PC-9 (cell line): ENCODE results near the gene SIPA1L3. TPM values are rescaled to one million over a fixed set of nuclear protein-coding genes. Genes with fewer than 3 reads are reported as not detected.

Experiments used
- BruUV-seq: library from RNA; stranded (reverse); fragments of 400-500 nt; replicated peaks from 2 replicates; lab custom pipeline; 2021; lab: Mats Ljungman, UMichigan
- CTCF ChIA-PET: fragments of 300-600 bp; sonication (Branson Sonifier 250); formaldehyde crosslinking; loops from one replicate; lab custom pipeline; 2022; ENCODE audit warnings: antibody characterized with exemption; lab: Charles Lee
- POLR2A ChIA-PET: fragments of 300-600 bp; sonication (Branson Sonifier 250); formaldehyde crosslinking; loops from one replicate; lab custom pipeline; 2022; ENCODE audit warnings: antibody characterized with exemption; ENCODE audit not compliant: unreplicated experiment; lab: Charles Lee
- DNase-seq, 2 experiments: peaks; one replicate each; pipeline versions ENCODE4 v3.0.0 to v3.0.0-alpha.2; 2015 to 2022; ENCODE audit warnings: mixed read lengths in 1 of 2
- H2AFZ ChIP-seq: fragments of 200-600 bp; sonication (generic); 2 replicates; pipeline ENCODE4 v1.8.1; 2017; ENCODE audit warnings: antibody characterized with exemption
- H3F3A ChIP-seq: fragments of 200-600 bp; sonication (generic); 2 replicates; pipeline ENCODE4 v1.8.1; 2017; ENCODE audit warnings: antibody characterized with exemption, mild to moderate bottlenecking, low read depth; ENCODE audit not compliant: insufficient read depth
- H3K27ac ChIP-seq: fragments of 200-600 bp; sonication (generic); 2 replicates; pipeline ENCODE4 v1.6.1; 2016; ENCODE audit warnings: mixed run types
- H3K27me3 ChIP-seq: fragments of 200-600 bp; sonication (generic); 2 replicates; pipeline ENCODE4 v1.6.1; 2016; ENCODE audit warnings: low read depth, mixed run types; ENCODE audit not compliant: insufficient read depth
- H3K36me3 ChIP-seq: fragments of 200-600 bp; sonication (generic); 2 replicates; pipeline ENCODE4 v1.6.1; 2016; ENCODE audit warnings: low read depth, mixed run types
- H3K4me1 ChIP-seq: fragments of 200-600 bp; sonication (generic); replicated peaks from 2 replicates; pipeline ENCODE4 v1.6.1; 2016; ENCODE audit warnings: mixed run types; ENCODE audit not compliant: insufficient read depth
- H3K4me2 ChIP-seq: fragments of 200-600 bp; sonication (generic); 2 replicates; pipeline ENCODE4 v1.6.1; 2017; ENCODE audit warnings: mixed run types
- H3K4me3 ChIP-seq: fragments of 200-600 bp; sonication (generic); 2 replicates; pipeline ENCODE4 v1.6.1; 2016; ENCODE audit warnings: mixed run types
- H3K79me2 ChIP-seq: fragments of 200-600 bp; sonication (generic); 2 replicates; pipeline ENCODE4 v1.6.1; 2017; ENCODE audit warnings: low read depth, mixed run types
- H3K9me2 ChIP-seq: fragments of 200-600 bp; sonication (generic); 2 replicates; pipeline ENCODE4 v1.8.1; 2017; ENCODE audit warnings: mild to moderate bottlenecking; ENCODE audit not compliant: insufficient read depth
- H3K9me3 ChIP-seq: fragments of 200-600 bp; sonication (generic); 2 replicates; pipeline ENCODE4 v1.8.1; 2016; ENCODE audit warnings: low read depth; ENCODE audit not compliant: insufficient read depth
- H4K20me1 ChIP-seq: fragments of 200-600 bp; sonication (generic); 2 replicates; pipeline ENCODE4 v1.8.1; 2017; ENCODE audit not compliant: insufficient read depth
- EZH2 ChIP-seq: fragments of 200-600 bp; sonication (generic); IDR thresholded peaks from 2 replicates; pipeline ENCODE4 v1.8.0; 2017; ENCODE audit warnings: antibody characterized with exemption, low read depth
- intact Hi-C: fragments of 100-400 bp; cut with micrococcal nuclease; formaldehyde crosslinking; loops from one replicate; pipeline ENCODE4 v1.10.0; 2022; ENCODE audit not compliant: unreplicated experiment
- total RNA-seq: library from RNA; stranded (reverse); gene quantifications from 2 replicates; pipeline ENCODE4 v1.2.3, GENCODE V29; 2021
- TF ChIP-seq, protein P1 (sequence below): fragments of 200-600 bp; sonication (generic); conservative IDR thresholded peaks from 2 replicates; pipeline ENCODE4 v1.6.1; 2017; ENCODE audit warnings: mixed run types, antibody characterized with exemption, mild to moderate bottlenecking, moderate library complexity

Gene SIPA1L3
- total RNA-seq, 1 experiment from 2014 or later, result 55.2 TPM

DNA sequence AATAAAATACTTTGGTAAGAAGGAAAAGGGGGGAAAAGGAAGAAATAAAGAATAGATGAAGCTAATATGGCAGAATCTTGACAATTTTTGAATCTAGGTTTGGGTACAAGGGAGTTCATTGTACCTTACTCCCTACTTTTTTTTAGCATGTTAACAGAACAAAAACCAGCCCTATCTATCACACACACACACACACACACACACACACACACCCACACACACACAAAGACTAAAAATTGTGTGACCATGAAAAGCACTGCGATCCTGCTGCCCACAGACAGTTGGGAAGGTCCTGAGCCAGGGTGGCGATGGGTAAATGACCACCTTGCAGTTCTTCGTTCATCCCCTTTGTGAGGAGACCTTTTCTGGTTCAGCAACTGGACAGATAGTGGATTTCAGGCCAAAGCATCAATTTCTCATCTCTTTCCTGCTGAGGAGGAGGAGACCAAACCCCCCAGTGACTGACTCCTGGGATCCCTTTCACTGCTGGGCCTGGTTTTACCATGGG lies 91.8 kb downstream of the SIPA1L3 start:
- Histone ChIP-seq H3K36me3 (no peaks in the 10 kb centered on the region), H3K4me3 (no peak overlapping the region), H3K4me1 (peaks cover 7% of the 10 kb centered on the region), H3K27me3 (no peaks in the 10 kb centered on the region), H4K20me1 (no peaks in the 10 kb centered on the region), H3K79me2 (peaks cover 19% of the 10 kb centered on the region; the same call in 1 of the 2 replicates), H3K27ac (peak overlapping the region; percentile 24; the same call in 1 of the 2 replicates), H3K9me2 (no peaks in the 10 kb centered on the region), H3F3A (peaks cover 11% of the 10 kb centered on the region), H2AFZ (no peak overlapping the region), H3K9me3 (no peaks in the 10 kb centered on the region), H3K4me2 (no peak overlapping the region)
- CTCF ChIA-PET, result interaction anchor here (0.7 kb wide), 1 partner anchor 16 kb away, joined by 3 read pairs; no protein-coding TSS in a partner anchor
- TF ChIP-seq, protein P1, sequence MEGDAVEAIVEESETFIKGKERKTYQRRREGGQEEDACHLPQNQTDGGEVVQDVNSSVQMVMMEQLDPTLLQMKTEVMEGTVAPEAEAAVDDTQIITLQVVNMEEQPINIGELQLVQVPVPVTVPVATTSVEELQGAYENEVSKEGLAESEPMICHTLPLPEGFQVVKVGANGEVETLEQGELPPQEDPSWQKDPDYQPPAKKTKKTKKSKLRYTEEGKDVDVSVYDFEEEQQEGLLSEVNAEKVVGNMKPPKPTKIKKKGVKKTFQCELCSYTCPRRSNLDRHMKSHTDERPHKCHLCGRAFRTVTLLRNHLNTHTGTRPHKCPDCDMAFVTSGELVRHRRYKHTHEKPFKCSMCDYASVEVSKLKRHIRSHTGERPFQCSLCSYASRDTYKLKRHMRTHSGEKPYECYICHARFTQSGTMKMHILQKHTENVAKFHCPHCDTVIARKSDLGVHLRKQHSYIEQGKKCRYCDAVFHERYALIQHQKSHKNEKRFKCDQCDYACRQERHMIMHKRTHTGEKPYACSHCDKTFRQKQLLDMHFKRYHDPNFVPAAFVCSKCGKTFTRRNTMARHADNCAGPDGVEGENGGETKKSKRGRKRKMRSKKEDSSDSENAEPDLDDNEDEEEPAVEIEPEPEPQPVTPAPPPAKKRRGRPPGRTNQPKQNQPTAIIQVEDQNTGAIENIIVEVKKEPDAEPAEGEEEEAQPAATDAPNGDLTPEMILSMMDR, result no peak
- TF ChIP-seq EZH2, result no peak
- POLR2A ChIA-PET, result interaction anchor here (0.6 kb wide), 1 partner anchor 50 kb away, joined by 3 read pairs; no protein-coding TSS in a partner anchor
- intact Hi-C loops, result no loop called here
- no peak for DNase-seq
- BruUV-seq, result no TSS peak

DNA sequence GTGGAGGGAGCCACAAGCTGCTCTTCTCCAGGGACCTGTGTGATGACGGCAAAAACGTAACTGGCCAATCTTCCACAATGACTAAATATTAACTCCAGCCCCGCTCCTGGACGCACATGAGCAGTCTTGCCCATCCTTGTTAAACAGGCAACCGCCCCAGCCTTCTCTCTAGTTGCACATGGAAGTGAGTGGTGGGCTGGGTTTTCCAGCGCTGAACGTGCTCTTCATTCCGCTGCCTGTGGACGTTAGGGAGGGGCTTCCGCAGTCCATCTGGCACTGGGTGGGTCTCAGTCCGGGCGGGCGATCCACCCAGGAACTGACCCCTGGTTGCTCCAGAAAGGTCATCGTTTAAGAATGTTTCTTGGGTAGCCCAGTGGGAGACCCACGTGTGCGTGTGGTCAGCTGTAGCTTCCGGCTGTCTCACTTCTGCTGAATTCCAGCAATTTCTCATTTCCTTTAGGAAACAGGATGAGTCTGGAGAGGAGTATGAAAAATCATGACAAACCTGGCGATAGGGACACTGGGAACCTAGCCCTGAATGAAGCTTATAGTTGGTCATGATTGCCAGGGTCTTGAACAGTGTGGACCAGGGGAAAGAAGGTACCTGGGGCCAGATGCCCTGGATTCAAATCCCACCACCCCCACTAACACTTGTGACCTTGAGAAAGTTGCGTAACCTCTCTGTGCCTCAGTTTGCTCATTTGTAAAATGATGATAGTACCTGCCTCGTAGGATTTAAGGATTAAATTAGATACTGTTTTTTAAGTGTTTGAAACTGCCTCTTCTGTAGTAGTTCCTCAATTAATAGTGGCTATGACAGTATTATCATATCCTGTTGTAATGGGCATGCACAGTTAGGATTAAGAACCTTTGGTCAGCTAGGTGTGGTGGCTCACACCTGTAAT lies 92.6 kb downstream of the SIPA1L3 start:
- no peak for DNase-seq
- Histone ChIP-seq H4K20me1 (no peaks in the 10 kb centered on the region), H3K9me2 (no peaks in the 10 kb centered on the region), H3K4me2 (no peak overlapping the region), H3K9me3 (no peaks in the 10 kb centered on the region), H3K27me3 (no peaks in the 10 kb centered on the region), H3K4me1 (peaks cover 7% of the 10 kb centered on the region), H3K79me2 (peaks cover 16% of the 10 kb centered on the region; the same call in 1 of the 2 replicates), H3K36me3 (no peaks in the 10 kb centered on the region), H2AFZ (no peak overlapping the region), H3K27ac (no peak overlapping the region), H3K4me3 (no peak overlapping the region), H3F3A (peaks cover 11% of the 10 kb centered on the region)
- BruUV-seq, result no TSS peak
- intact Hi-C loops, result no loop called here
- ChIA-PET CTCF (no interaction called here), POLR2A (no interaction called here)
- no peak for TF ChIP-seq EZH2
- TF ChIP-seq, protein P1, result no peak

DNA sequence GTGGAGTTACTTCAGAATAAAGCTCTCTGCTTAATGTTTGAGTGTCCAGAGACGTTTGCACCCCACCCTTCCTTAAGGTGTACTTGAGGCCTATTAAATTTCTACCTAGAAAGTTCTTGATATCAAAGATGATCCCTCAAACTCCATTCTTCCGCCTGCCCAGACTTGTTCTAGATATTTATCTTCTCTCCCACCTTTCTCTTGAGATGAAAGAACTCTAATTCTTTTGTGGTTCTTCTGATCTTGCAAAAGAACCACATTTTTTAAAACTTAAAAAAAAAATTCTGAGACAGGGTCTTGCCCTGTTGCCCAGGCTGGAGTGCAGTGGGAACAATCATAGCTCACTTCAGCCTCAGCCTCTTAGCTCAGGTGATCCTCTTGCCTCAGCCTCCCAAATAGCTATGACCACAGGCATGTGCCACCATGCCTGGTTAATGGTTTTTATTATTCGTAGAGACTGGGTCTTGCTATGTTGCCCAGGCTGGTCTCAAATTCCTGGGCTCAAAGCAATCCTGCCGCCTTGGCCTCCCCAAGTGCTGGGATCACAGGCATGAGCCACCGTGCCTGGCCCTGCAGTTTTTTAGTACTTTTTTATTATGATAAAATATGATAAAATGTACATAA lies 94.3 kb downstream of the SIPA1L3 start:
- Histone ChIP-seq H3K4me1 (peaks cover 7% of the 10 kb centered on the region), H3F3A (peaks cover 11% of the 10 kb centered on the region), H3K27ac (no peak overlapping the region), H2AFZ (no peak overlapping the region), H3K36me3 (no peaks in the 10 kb centered on the region), H3K27me3 (no peaks in the 10 kb centered on the region), H3K4me2 (no peak overlapping the region), H3K4me3 (no peak overlapping the region), H3K9me2 (no peaks in the 10 kb centered on the region), H3K79me2 (peaks cover 16% of the 10 kb centered on the region; the same call in 1 of the 2 replicates), H4K20me1 (no peaks in the 10 kb centered on the region), H3K9me3 (no peaks in the 10 kb centered on the region)
- intact Hi-C loops, result no loop called here
- no TSS peak for BruUV-seq
- no peak for DNase-seq
- ChIA-PET CTCF (interaction anchor here (0.6 kb wide), 1 partner anchor 73 kb away, joined by 3 read pairs; no protein-coding TSS in a partner anchor), POLR2A (no interaction called here)
- TF ChIP-seq, protein P1, result no peak
- no peak for TF ChIP-seq EZH2
